ENCODE data around the gene RUFY1.
"Not testable (repeated sequence)": the region's sequence is repeated elsewhere in the genome, so short reads cannot be mapped to it uniquely, and the experiment has no call there.

RUFY1 gene

GRCh38 chr5:179509239-179509638 lies 41.1 kb upstream of the RUFY1 start:
- TF ChIP-seq SUZ12 (IDR thresholded peaks at IDR 0.05; ENCODE audit: extremely low read depth, insufficient read depth, insufficient read length) (no peak), YY1 (IDR thresholded peaks at IDR 0.05; ENCODE audit: insufficient read depth, insufficient read length) (no peak), ZNF274 (IDR thresholded peaks at IDR 0.05; ENCODE audit: low read depth, low read length) (no peak)
- Histone ChIP-seq H3K36me3 (ENCODE audit: insufficient read depth, insufficient read length, low read length) (no peaks in the 10 kb centered on the region), H3K9ac (ENCODE audit: insufficient read length, low read depth) (no peak overlapping the region), H3K9me3 (ENCODE audit: insufficient read depth, low read length) (no peaks in the 10 kb centered on the region), H3K4me1 (ENCODE audit: insufficient read depth, insufficient read length) (no peaks in the 10 kb centered on the region), H3K4me3 (ENCODE audit: insufficient read length, low read depth) (no peak overlapping the region), H3K27me3 (ENCODE audit: insufficient read depth, insufficient read length) (no peaks in the 10 kb centered on the region)
- DNase-seq (ENCODE audit: low read depth, low spot score) = no peak

GRCh38 chr5:179509845-179510244 lies 40.5 kb upstream of the RUFY1 start:
- DNase-seq (ENCODE audit: low read depth, low spot score) = no peak
- no peaks in the 10 kb centered on the region for H3K9me3 ChIP-seq (ENCODE audit: insufficient read depth, low read length)
- TF ChIP-seq SUZ12 (IDR thresholded peaks at IDR 0.05; ENCODE audit: extremely low read depth, insufficient read depth, insufficient read length) (no peak), ZNF274 (IDR thresholded peaks at IDR 0.05; ENCODE audit: low read depth, low read length) (no peak), YY1 (IDR thresholded peaks at IDR 0.05; ENCODE audit: insufficient read depth, insufficient read length) (no peak)
- no peaks in the 10 kb centered on the region for H3K27me3 ChIP-seq (ENCODE audit: insufficient read depth, insufficient read length)
- H3K36me3 ChIP-seq (ENCODE audit: insufficient read depth, insufficient read length, low read length) = no peaks in the 10 kb centered on the region
- no peaks in the 10 kb centered on the region for H3K4me1 ChIP-seq (ENCODE audit: insufficient read depth, insufficient read length)
- no peak overlapping the region for H3K4me3 ChIP-seq (ENCODE audit: insufficient read length, low read depth)
- H3K9ac ChIP-seq (ENCODE audit: insufficient read length, low read depth) = no peak overlapping the region

DNA sequence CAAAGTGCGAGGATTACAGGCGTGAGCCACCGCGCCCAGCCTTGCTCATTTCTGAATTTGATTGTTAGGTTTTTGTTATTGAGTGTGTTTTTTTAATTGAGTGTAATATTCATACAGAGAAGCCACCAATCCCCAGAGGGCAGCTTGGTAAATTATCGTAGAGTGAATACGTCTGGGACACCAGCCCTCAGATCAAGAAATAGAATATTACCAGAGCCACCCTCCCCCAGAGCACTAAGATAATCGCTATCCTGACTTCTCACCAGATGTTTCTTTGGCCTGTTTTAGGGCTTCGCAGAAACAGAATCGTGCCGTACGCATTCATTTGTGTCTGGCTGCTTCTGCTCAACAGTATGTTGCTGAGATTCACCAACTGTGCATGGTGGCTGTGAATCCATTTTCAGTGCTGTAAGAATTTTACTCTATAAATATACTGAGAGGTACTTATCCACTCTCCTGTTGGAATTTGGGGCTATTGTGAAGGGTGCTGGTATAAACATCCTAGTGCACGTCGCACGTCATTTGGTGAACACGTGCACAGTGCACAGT lies 37.8 kb upstream of the RUFY1 start:
- DNase-seq (ENCODE audit: low read depth, low spot score) = no peak
- H3K9ac ChIP-seq (ENCODE audit: insufficient read length, low read depth) = no peak overlapping the region
- H3K36me3 ChIP-seq (ENCODE audit: insufficient read depth, insufficient read length, low read length) = no peaks in the 10 kb centered on the region
- TF ChIP-seq ZNF274 (IDR thresholded peaks at IDR 0.05; ENCODE audit: low read depth, low read length) = no peak
- TF ChIP-seq SUZ12 (IDR thresholded peaks at IDR 0.05; ENCODE audit: extremely low read depth, insufficient read depth, insufficient read length) = no peak
- TF ChIP-seq YY1 (IDR thresholded peaks at IDR 0.05; ENCODE audit: insufficient read depth, insufficient read length) = no peak
- H3K4me3 ChIP-seq (ENCODE audit: insufficient read length, low read depth) = no peak overlapping the region
- H3K27me3 ChIP-seq (ENCODE audit: insufficient read depth, insufficient read length) = no peaks in the 10 kb centered on the region
- H3K9me3 ChIP-seq (ENCODE audit: insufficient read depth, low read length) = no peaks in the 10 kb centered on the region
- peaks cover 2% of the 10 kb centered on the region for H3K4me1 ChIP-seq (ENCODE audit: insufficient read depth, insufficient read length)

DNA sequence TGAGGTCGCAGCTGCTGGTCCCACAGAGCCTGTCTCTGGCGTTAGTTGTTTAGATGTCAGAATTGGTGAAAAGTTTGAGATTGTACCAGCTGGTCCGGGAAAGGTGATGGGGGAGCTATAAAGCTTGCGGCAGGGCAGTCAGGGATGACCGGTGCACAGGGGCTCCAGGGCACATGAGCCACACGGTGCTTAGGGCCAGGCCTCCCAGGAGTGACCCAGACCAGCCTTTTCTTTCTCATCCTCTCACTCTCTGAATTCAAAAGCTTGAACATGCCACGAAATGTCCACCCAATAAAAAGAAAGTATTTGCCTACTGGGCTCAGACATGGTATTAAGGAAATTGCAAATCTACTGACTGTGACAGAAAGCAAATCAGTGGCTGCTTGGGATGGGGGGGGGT lies 34.9 kb upstream of the RUFY1 start:
- not testable (repeated sequence) for H3K36me3 ChIP-seq (ENCODE audit: insufficient read depth, insufficient read length, low read length); H3K4me1 ChIP-seq (ENCODE audit: insufficient read depth, insufficient read length); H3K9ac ChIP-seq (ENCODE audit: insufficient read length, low read depth); H3K9me3 ChIP-seq (ENCODE audit: insufficient read depth, low read length); DNase-seq (ENCODE audit: low read depth, low spot score); H3K4me3 ChIP-seq (ENCODE audit: insufficient read length, low read depth); H3K27me3 ChIP-seq (ENCODE audit: insufficient read depth, insufficient read length)

DNA sequence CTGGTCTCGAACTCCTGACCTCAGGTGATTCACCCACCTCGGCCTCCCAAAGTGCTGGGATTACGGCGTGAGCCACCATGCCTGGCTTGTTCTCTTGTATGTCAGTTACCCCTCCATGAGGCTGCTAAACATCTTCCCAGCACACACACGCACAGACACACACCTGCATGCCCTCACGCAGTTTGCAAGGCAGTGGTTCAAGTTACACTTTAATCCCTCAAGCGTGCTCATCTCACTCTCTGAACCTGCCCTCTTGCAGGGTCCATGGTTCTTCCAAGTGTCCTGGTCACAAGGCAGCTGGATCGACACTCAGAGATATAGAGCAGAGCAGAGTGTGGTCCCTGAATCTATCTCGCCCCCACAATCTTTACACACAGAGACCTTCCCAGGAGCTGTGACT lies 34.1 kb upstream of the RUFY1 start:
- no peak for TF ChIP-seq YY1 (IDR thresholded peaks at IDR 0.05; ENCODE audit: insufficient read depth, insufficient read length)
- TF ChIP-seq SUZ12 (IDR thresholded peaks at IDR 0.05; ENCODE audit: extremely low read depth, insufficient read depth, insufficient read length) = no peak
- TF ChIP-seq ZNF274 (IDR thresholded peaks at IDR 0.05; ENCODE audit: low read depth, low read length) = no peak
- H3K27me3 ChIP-seq (ENCODE audit: insufficient read depth, insufficient read length) = no peaks in the 10 kb centered on the region
- DNase-seq (ENCODE audit: low read depth, low spot score) = no peak

DNA sequence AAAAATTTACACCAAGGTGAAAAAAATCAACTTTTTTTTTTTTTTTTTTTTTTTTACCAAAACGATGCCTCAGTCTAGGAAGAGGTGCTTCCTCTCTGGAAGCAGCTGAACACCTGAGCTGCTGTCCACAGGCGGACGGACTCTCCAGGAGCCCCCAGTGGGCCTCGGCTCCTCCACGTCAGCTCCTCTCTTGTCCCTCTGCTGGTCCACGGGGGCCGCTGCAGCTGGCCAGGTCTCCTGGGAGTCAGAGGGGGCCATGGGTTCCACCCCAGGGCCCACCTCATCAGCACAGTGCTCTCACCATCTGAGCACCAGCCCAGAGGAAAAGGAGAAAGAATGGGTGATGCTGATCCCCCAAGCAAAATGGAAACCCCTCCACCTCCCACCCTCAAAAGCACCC lies 32.6 kb upstream of the RUFY1 start:
- not testable (repeated sequence) for H3K9ac ChIP-seq (ENCODE audit: insufficient read length, low read depth)

More for the DNA sequence above, 34.1 kb upstream of the RUFY1 start:
- Histone ChIP-seq H3K36me3 (ENCODE audit: insufficient read depth, insufficient read length, low read length) (no peaks in the 10 kb centered on the region), H3K9me3 (ENCODE audit: insufficient read depth, low read length) (no peaks in the 10 kb centered on the region), H3K9ac (ENCODE audit: insufficient read length, low read depth) (no peak overlapping the region), H3K4me3 (ENCODE audit: insufficient read length, low read depth) (no peak overlapping the region), H3K4me1 (ENCODE audit: insufficient read depth, insufficient read length) (peaks cover 2% of the 10 kb centered on the region)

DNA sequence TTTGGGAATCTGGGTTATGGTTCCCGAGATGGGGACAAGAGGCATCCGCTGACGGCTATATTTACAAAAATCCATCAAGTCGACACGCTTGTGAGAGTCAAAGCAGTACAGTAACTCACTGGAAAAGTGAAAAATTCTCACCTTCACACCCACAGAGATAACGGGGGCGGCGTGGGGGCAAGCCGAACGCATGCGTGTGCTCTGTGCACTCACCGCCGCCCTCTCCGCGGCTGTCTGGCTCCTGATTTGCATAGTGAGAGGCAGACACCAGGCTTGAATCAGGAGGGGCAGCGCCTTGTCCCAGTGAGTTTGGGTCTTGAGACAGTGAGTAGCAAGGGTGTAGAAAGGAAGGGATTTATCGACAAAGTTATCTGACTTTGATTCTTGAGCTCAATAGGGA lies 32.0 kb upstream of the RUFY1 start:
- not testable (repeated sequence) for H3K36me3 ChIP-seq (ENCODE audit: insufficient read depth, insufficient read length, low read length); H3K27me3 ChIP-seq (ENCODE audit: insufficient read depth, insufficient read length); H3K9ac ChIP-seq (ENCODE audit: insufficient read length, low read depth); H3K4me3 ChIP-seq (ENCODE audit: insufficient read length, low read depth); H3K9me3 ChIP-seq (ENCODE audit: insufficient read depth, low read length); DNase-seq (ENCODE audit: low read depth, low spot score); H3K4me1 ChIP-seq (ENCODE audit: insufficient read depth, insufficient read length)

More for the DNA sequence above, 32.6 kb upstream of the RUFY1 start:
- H3K36me3 ChIP-seq (ENCODE audit: insufficient read depth, insufficient read length, low read length); H3K27me3 ChIP-seq (ENCODE audit: insufficient read depth, insufficient read length); H3K4me1 ChIP-seq (ENCODE audit: insufficient read depth, insufficient read length); H3K9me3 ChIP-seq (ENCODE audit: insufficient read depth, low read length); H3K4me3 ChIP-seq (ENCODE audit: insufficient read length, low read depth); DNase-seq (ENCODE audit: low read depth, low spot score): not testable (repeated sequence)

DNA sequence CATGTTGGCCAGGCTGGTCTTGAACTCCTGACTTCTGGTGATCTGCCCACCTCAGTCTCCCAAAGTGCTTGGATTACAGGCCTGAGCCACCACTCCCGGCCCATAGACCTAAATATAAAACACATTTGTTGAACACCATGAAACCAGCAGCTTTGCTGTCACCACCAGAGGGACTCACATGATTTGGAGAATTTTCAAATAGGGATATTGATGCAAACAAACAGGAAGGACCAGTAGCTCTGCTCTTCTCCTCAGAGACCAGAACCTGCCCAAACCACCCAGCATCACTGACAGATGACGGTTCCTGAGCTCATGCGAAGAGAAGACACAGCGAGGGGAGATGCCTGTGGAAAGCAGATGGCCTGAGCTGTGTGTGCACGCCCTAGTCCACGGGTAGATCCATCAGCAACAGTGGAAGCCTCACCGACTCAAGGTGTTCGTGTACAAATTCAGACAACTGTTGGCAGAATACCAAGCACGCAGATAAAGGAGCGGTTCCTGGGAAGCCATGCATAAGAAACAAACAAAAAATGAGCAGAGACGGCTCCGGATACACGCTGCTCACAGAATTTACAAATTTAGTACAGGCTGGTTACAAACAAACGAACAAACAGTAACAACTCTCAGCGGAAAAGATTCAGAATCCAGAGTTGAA lies 30.8 kb upstream of the RUFY1 start:
- not testable (repeated sequence) for H3K4me1 ChIP-seq (ENCODE audit: insufficient read depth, insufficient read length); DNase-seq (ENCODE audit: low read depth, low spot score); H3K36me3 ChIP-seq (ENCODE audit: insufficient read depth, insufficient read length, low read length); H3K9ac ChIP-seq (ENCODE audit: insufficient read length, low read depth); H3K27me3 ChIP-seq (ENCODE audit: insufficient read depth, insufficient read length); H3K4me3 ChIP-seq (ENCODE audit: insufficient read length, low read depth); H3K9me3 ChIP-seq (ENCODE audit: insufficient read depth, low read length)

- H3K36me3 ChIP-seq (ENCODE audit: insufficient read depth, insufficient read length, low read length); H3K4me3 ChIP-seq (ENCODE audit: insufficient read length, low read depth); H3K9me3 ChIP-seq (ENCODE audit: insufficient read depth, low read length); H3K27me3 ChIP-seq (ENCODE audit: insufficient read depth, insufficient read length); H3K9ac ChIP-seq (ENCODE audit: insufficient read length, low read depth); H3K4me1 ChIP-seq (ENCODE audit: insufficient read depth, insufficient read length); DNase-seq (ENCODE audit: low read depth, low spot score): not testable (repeated sequence)
These were observed 28.2 kb upstream of the RUFY1 start for GRCh38 chr5:179522107-179522506.
